Raji (cell line): Measurements from ENCODE around the gene JAK1.

ENCODE experiments used
- POLR2A ChIP-seq: IDR thresholded peaks from 2 replicates; pipeline ENCODE4 v1.6.1; 2011; ENCODE audit warnings: low read depth, low read length, control low read depth; ENCODE audit not compliant: insufficient read depth

JAK1 gene

DNA sequence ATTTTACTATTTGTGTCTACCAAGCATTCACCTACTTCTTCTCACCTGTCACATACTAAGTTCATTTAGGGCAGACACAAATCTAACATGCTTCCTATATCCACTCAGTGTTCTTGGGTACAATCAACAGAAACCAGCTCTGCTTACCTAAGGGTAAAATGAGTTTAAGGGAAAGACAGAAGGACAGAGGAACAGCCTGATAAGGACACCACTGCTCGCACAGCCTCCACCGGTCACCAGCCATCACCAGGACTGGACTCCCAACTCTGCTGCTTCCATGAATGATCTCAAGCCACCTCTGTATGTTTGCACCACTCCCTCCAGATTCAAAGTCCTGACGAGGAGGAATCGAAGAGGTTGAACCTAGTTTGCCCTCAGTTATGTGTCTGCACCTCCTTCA is 72.4 kb downstream of the JAK1 start:
- TF ChIP-seq POLR2A: no peak

GRCh38 chr1:64892576-64893573 is 73.5 kb downstream of the JAK1 start:
- no peak for TF ChIP-seq POLR2A

- TF ChIP-seq POLR2A: no peak
Observed at GRCh38 chr1:64891448-64891825, 74.9 kb downstream of the JAK1 start.

DNA sequence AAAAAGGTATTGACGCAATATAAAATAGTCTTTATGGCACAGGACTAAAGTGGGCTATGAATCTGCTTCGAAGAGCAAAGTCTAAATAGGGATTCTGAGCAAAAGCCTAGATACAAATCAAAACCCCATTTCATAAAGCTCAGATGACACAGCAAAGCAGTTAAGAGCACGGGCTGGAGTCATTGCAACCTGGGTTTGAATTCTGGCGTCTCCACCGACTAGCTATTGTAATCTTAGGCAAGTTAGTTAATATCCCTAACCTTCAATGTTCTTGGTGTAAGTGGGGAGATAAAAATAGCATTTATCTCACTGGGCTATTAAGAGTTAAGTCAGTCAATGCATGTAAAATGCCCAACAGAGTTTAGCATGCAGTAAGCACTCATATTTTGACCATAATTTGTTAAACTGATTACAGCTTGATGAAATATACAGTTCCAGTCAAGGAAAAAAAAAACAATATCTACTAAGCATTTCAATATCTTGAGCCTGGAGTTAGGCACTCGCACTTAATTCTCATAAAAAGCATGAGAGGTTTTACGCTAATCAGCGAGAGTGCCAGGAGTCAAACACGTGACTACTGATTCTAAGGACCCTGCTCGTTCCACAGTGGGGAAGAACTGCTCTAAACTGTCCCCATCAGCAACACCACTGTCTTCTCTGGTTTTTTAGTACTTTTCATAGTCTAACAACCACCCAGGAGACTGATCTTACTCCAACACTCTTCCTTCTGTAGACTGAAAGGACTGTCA is 75.5 kb downstream of the JAK1 start:
- TF ChIP-seq POLR2A: no peak

GRCh38 chr1:64887689-64888217 is 78.6 kb downstream of the JAK1 start:
- no peak for TF ChIP-seq POLR2A

DNA sequence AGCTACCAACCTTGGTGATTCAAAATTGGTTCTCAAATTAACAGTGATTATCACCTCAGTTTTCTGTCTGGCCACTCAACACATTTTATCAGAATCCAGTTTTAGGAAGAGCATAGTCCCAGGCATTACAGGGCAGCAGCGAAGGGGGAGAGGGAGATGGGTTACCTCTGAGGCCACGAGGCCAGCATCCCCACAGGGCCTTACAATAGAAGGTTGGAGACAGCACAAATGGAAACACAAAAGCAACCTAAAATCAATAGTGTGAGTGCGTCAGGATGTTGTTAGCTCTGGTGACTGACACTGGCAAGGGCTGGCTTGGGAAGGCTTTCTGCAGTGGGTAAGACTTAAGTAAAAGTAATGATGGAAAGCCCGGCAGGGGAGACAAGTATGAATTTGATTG is 79.5 kb downstream of the JAK1 start:
- TF ChIP-seq POLR2A: no peak

- TF ChIP-seq POLR2A: no peak
Observed at GRCh38 chr1:64885648-64886047, 80.7 kb downstream of the JAK1 start.

DNA sequence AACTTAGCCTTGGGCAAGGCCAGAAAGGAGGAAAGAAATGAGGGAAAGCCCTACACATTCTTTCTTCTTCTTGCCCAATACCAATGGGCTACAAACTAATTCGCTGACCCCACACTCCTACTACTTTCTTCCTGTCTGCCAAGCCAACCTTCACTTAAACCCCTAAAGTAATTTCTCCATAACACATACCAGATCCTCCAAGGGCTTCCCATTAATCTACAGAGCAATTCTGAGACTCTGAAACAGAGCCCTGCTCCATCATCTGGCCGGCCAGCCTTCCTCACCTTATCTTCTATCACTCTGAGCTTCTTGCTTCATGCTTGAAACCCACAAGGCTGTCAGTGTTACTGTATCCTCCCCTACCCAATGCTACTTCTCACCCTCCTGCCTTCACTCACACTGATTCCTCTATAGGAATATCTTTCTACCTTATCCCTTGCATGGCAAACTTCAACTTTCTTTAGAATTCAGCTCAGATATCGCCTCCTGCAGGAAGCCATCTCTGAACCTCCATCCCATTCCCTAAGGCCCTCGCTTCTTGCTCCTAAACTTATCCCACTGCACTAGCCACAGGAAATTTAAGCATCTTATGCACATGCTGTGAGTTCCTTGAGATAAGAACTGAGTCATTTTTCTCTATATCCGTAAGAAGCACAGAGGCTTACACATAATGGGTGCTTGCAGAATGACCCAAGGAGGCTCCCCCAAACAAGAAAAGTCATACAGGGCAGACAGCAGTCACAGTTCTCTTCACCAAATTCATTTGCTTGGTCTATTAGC is 81.9 kb downstream of the JAK1 start:
- no peak for TF ChIP-seq POLR2A

DNA sequence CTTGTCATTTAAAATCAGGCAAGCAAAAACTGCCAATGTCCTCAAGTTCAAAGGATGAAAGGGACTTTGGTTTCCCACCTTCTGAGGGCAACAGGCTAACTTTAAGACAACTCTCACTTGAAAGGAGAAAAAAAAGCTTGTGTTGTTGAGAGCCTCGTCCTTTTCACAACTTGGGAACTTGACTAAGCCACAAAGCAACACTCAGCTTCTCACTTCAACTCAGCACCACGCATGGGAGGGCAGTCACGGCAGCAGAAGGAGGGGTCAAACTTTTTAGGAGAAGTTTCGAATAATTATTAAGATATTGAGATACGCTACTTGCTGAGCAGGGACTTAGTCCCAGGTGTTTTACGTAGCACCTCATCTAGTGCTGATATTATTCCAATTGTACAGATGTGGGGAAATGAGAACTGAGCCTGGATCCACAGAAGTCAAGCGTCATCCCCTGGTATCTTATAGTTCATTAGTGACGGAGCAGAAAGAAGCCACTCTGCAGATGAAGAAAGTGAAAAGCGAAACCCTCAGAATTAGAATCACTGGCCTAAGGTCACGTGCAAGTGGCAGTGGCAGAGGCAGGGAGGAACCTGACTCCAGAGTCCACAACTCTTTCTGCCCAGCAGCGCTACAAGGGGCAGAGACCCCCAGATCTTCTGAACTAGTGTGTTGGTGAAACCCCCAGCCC is 83.6 kb downstream of the JAK1 start:
- no peak for TF ChIP-seq POLR2A

- TF ChIP-seq POLR2A: no peak
Observed at GRCh38 chr1:64881281-64881680, 85.1 kb downstream of the JAK1 start.

GRCh38 chr1:64880449-64880848 is 85.9 kb downstream of the JAK1 start:
- no peak for TF ChIP-seq POLR2A

GRCh38 chr1:64878931-64879611 is 87.3 kb downstream of the JAK1 start:
- TF ChIP-seq POLR2A: no peak

DNA sequence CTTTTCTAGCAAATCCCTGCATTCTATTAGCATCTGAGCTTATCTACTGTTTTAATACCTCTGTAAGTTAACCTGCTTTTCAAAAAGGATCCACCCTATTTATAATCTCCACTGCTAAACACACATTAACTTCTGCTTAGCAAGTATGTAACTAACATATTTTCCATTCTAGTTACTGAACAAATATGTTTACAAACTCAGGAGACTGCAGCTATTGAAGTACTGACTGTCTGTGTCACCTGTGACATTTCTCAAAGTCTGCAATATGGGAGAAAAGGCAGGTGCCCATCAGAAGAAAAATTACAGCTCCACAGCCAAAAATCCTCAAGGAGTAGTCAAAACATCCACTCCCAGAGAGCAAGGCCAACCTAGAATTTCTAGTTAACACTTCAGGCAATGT is 88.3 kb downstream of the JAK1 start:
- TF ChIP-seq POLR2A: no peak

DNA sequence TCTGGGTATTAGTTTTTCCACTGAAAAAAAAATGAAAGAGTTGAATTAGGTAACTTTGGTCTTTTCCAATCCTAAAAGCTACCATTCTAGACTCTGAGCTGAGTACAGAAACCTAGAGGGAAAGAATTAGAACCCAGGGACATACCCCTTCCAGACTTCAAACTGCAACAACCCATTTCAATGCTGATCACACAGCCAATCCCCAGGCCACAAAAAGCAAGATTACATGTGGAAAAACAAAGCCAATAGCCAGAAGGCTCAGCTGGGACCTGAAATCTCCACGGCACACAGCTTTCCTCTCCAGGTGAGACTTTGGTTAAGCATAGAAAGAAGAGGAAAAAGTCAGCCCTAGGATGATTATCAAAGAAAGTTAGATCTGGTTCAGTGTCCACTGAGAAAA is 88.8 kb downstream of the JAK1 start:
- TF ChIP-seq POLR2A: no peak

GRCh38 chr1:64877151-64877550 is 89.2 kb downstream of the JAK1 start:
- no peak for TF ChIP-seq POLR2A

GRCh38 chr1:64875606-64876005 is 90.7 kb downstream of the JAK1 start:
- no peak for TF ChIP-seq POLR2A
